Neural progenitor cell (in vitro differentiated cells): ENCODE measurements around the gene MKS1.

Experiments
- CTCF ChIP-seq: fragments of 200-600 bp; sonication (generic); IDR thresholded peaks from 2 replicates; pipeline ENCODE4 v1.5.1; 2017; ENCODE audit warnings: antibody characterized with exemption, mild to moderate bottlenecking
- EZH2 ChIP-seq: fragments of 200-600 bp; sonication (generic); IDR thresholded peaks from 2 replicates; pipeline ENCODE4 v1.6.1; 2017; ENCODE audit warnings: antibody characterized with exemption, mild to moderate bottlenecking, moderate library complexity
- EZH2phosphoT487 ChIP-seq: fragments of 200-600 bp; sonication (generic); IDR thresholded peaks from 2 replicates; pipeline ENCODE4 v1.6.1; 2017; ENCODE audit warnings: antibody characterized with exemption

DNA sequence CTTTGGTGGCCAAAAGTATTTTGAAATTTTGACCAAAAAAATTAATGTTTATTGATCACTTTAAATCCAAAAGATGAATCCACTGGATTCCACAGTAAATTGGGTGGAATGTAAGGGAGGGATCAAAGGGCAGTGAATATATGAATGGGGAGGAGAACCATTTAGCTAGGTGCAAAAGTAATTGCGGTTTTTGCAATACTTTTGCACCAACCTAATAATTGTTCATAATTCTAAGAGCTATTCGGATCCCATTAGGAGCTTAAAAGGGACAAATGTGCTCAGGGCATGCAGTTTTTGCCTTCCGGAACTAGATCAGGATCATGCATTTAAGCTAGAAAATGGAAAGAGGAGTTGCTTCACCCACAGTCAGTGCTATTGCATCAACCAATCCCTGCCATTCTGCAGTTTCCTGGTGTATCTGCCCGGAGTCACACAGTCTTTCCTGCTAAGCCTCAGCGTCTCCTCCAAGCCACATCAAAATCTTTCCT lies 19.1 kb upstream of the MKS1 start, which contains the start of gene LPO:
- TF ChIP-seq CTCF (no peak), EZH2 (no peak), EZH2phosphoT487 (no peak)
